Activated CD4-positive, alpha-beta memory T cell treated with anti-CD3 and anti-CD28 coated beads for 36 hours (primary cell): ENCODE data around the gene TSPAN11. TPM values are rescaled to one million over a fixed set of nuclear protein-coding genes. Genes with fewer than 3 reads are reported as not detected.

Experiments used
- CTCF ChIA-PET: fragments of 350-600 bp; sonication (Branson Sonifier 250); formaldehyde crosslinking; loops from one replicate; lab custom pipeline; 2021; ENCODE audit warnings: antibody characterized with exemption, inconsistent platforms; lab: Charles Lee
- POLR2A ChIA-PET: fragments of 350-600 bp; sonication (Branson Sonifier 250); formaldehyde crosslinking; loops from one replicate; lab custom pipeline; 2021; ENCODE audit warnings: antibody characterized with exemption; lab: Charles Lee
- DNase-seq: peaks from one replicate; pipeline ENCODE4 v3.0.0-alpha.2; 2020
- H3K27ac Mint-ChIP-seq: one replicate; pipeline ENCODE4 v1.8.0; 2021; ENCODE audit warnings: mixed read lengths
- H3K27me3 Mint-ChIP-seq: one replicate; pipeline ENCODE4 v1.8.0; 2021; ENCODE audit warnings: mixed read lengths
- H3K36me3 Mint-ChIP-seq: one replicate; pipeline ENCODE4 v1.8.0; 2021; ENCODE audit warnings: mixed read lengths
- H3K4me1 Mint-ChIP-seq: one replicate; pipeline ENCODE4 v1.8.0; 2021; ENCODE audit warnings: low read depth, mixed read lengths
- H3K4me3 Mint-ChIP-seq: one replicate; pipeline ENCODE4 v1.8.0; 2021; ENCODE audit warnings: mild to moderate bottlenecking, mixed read lengths
- H3K9me3 Mint-ChIP-seq: one replicate; pipeline ENCODE4 v1.8.0; 2021; ENCODE audit warnings: mixed read lengths
- intact Hi-C: fragments of 100-400 bp; cut with micrococcal nuclease; formaldehyde crosslinking; loops from one replicate; pipeline ENCODE4 v1.15.1; 2023
- total RNA-seq, 2 experiments: library from RNA; stranded (reverse); gene quantifications; one replicate each; pipeline ENCODE4 v1.2.3, GENCODE V29; 2021

TSPAN11 gene
- total RNA-seq, 2 experiments from 2014 or later: not detected

- no peaks in the 10 kb centered on the region for H3K9me3 Mint-ChIP-seq
- intact Hi-C loops: no loop called here
- H3K27me3 Mint-ChIP-seq: peaks cover 9% of the 10 kb centered on the region
- H3K4me1 Mint-ChIP-seq: no peaks in the 10 kb centered on the region
- H3K27ac Mint-ChIP-seq: no peak overlapping the region
- no peak overlapping the region for H3K4me3 Mint-ChIP-seq
- H3K36me3 Mint-ChIP-seq: no peaks in the 10 kb centered on the region
- no peak for DNase-seq
- ChIA-PET CTCF (no interaction called here), POLR2A (no interaction called here)
Observed at GRCh38 chr12:30965613-30965985, 39.1 kb downstream of the TSPAN11 start.

GRCh38 chr12:30967026-30967425, 40.5 kb downstream of the TSPAN11 start:
- H3K9me3 Mint-ChIP-seq: no peaks in the 10 kb centered on the region
- no peaks in the 10 kb centered on the region for H3K4me1 Mint-ChIP-seq
- ChIA-PET CTCF (no interaction called here), POLR2A (no interaction called here)
- H3K27me3 Mint-ChIP-seq: peaks cover 7% of the 10 kb centered on the region
- H3K27ac Mint-ChIP-seq: no peak overlapping the region
- H3K4me3 Mint-ChIP-seq: no peak overlapping the region
- DNase-seq: no peak
- intact Hi-C loops: no loop called here
- no peaks in the 10 kb centered on the region for H3K36me3 Mint-ChIP-seq

GRCh38 chr12:30968211-30968610, 41.7 kb downstream of the TSPAN11 start:
- ChIA-PET POLR2A (no interaction called here), CTCF (no interaction called here)
- H3K27me3 Mint-ChIP-seq: peaks cover 6% of the 10 kb centered on the region
- H3K9me3 Mint-ChIP-seq: no peaks in the 10 kb centered on the region
- no peak overlapping the region for H3K4me3 Mint-ChIP-seq
- H3K36me3 Mint-ChIP-seq: no peaks in the 10 kb centered on the region
- no peak overlapping the region for H3K27ac Mint-ChIP-seq
- intact Hi-C loops: no loop called here
- no peaks in the 10 kb centered on the region for H3K4me1 Mint-ChIP-seq
- no peak for DNase-seq

GRCh38 chr12:30969006-30969405, 42.5 kb downstream of the TSPAN11 start:
- intact Hi-C loops: no loop called here
- no peaks in the 10 kb centered on the region for H3K36me3 Mint-ChIP-seq
- H3K4me3 Mint-ChIP-seq: no peak overlapping the region
- no peaks in the 10 kb centered on the region for H3K4me1 Mint-ChIP-seq
- DNase-seq: no peak
- ChIA-PET CTCF (no interaction called here), POLR2A (no interaction called here)
- no peaks in the 10 kb centered on the region for H3K9me3 Mint-ChIP-seq
- peaks cover 6% of the 10 kb centered on the region for H3K27me3 Mint-ChIP-seq
- H3K27ac Mint-ChIP-seq: no peak overlapping the region

GRCh38 chr12:30969606-30970395, 43.3 kb downstream of the TSPAN11 start:
- POLR2A ChIA-PET: no interaction called here
- DNase-seq: no peak
- CTCF ChIA-PET: no interaction called here
- Mint-ChIP-seq H3K27me3 (peaks cover 6% of the 10 kb centered on the region), H3K27ac (no peak overlapping the region), H3K4me3 (no peak overlapping the region), H3K9me3 (no peaks in the 10 kb centered on the region), H3K4me1 (no peaks in the 10 kb centered on the region), H3K36me3 (no peaks in the 10 kb centered on the region)
- intact Hi-C loops: no loop called here

- ChIA-PET POLR2A (no interaction called here), CTCF (interaction anchor here (0.7 to 0.9 kb wide), 2 partner anchors 120 to 148 kb away, joined by 3 to 4 read pairs; no protein-coding TSS in a partner anchor)
- H3K27me3 Mint-ChIP-seq: peaks cover 6% of the 10 kb centered on the region
- H3K27ac Mint-ChIP-seq: no peak overlapping the region
- intact Hi-C loops: no loop called here
- no peak for DNase-seq
- no peaks in the 10 kb centered on the region for H3K4me1 Mint-ChIP-seq
- no peaks in the 10 kb centered on the region for H3K36me3 Mint-ChIP-seq
- H3K9me3 Mint-ChIP-seq: no peaks in the 10 kb centered on the region
- no peak overlapping the region for H3K4me3 Mint-ChIP-seq
Observed at GRCh38 chr12:30970559-30971197, 44.1 kb downstream of the TSPAN11 start.

GRCh38 chr12:30972035-30972434, 45.5 kb downstream of the TSPAN11 start:
- H3K9me3 Mint-ChIP-seq: no peaks in the 10 kb centered on the region
- CTCF ChIA-PET: interaction anchor here (0.9 kb wide), 1 partner anchor 1453 kb away, joined by 3 read pairs; no protein-coding TSS in a partner anchor

GRCh38 chr12:30973175-30973574, 46.6 kb downstream of the TSPAN11 start:
- Mint-ChIP-seq H3K27ac (no peak overlapping the region), H3K4me3 (no peak overlapping the region), H3K36me3 (no peaks in the 10 kb centered on the region), H3K4me1 (no peaks in the 10 kb centered on the region), H3K9me3 (no peaks in the 10 kb centered on the region), H3K27me3 (peaks cover 6% of the 10 kb centered on the region)
- intact Hi-C loops: no loop called here
- ChIA-PET CTCF (interaction anchor here (0.9 kb wide), 1 partner anchor 1454 kb away, joined by 3 read pairs; no protein-coding TSS in a partner anchor), POLR2A (no interaction called here)
- no peak for DNase-seq

More at GRCh38 chr12:30972035-30972434, 45.5 kb downstream of the TSPAN11 start:
- POLR2A ChIA-PET: no interaction called here
- DNase-seq: no peak
- intact Hi-C loops: no loop called here
- no peak overlapping the region for H3K27ac Mint-ChIP-seq
- H3K36me3 Mint-ChIP-seq: no peaks in the 10 kb centered on the region
- H3K4me3 Mint-ChIP-seq: no peak overlapping the region
- peaks cover 6% of the 10 kb centered on the region for H3K27me3 Mint-ChIP-seq
- H3K4me1 Mint-ChIP-seq: no peaks in the 10 kb centered on the region

GRCh38 chr12:30973830-30974229, 47.3 kb downstream of the TSPAN11 start:
- CTCF ChIA-PET: no interaction called here
- intact Hi-C loops: no loop called here
- no peak overlapping the region for H3K27ac Mint-ChIP-seq

GRCh38 chr12:30974746-30975500, 48.4 kb downstream of the TSPAN11 start:
- no peaks in the 10 kb centered on the region for H3K4me1 Mint-ChIP-seq
- H3K36me3 Mint-ChIP-seq: no peaks in the 10 kb centered on the region
- POLR2A ChIA-PET: no interaction called here
- peaks cover 6% of the 10 kb centered on the region for H3K27me3 Mint-ChIP-seq
- no peak overlapping the region for H3K4me3 Mint-ChIP-seq
- intact Hi-C loops: no loop called here
- no peaks in the 10 kb centered on the region for H3K9me3 Mint-ChIP-seq
- no peak overlapping the region for H3K27ac Mint-ChIP-seq
- CTCF ChIA-PET: no interaction called here
- no peak for DNase-seq

More at GRCh38 chr12:30973830-30974229, 47.3 kb downstream of the TSPAN11 start:
- DNase-seq: no peak
- Mint-ChIP-seq H3K36me3 (no peaks in the 10 kb centered on the region), H3K9me3 (no peaks in the 10 kb centered on the region), H3K4me3 (no peak overlapping the region), H3K27me3 (peaks cover 6% of the 10 kb centered on the region), H3K4me1 (no peaks in the 10 kb centered on the region)
- POLR2A ChIA-PET: no interaction called here

GRCh38 chr12:30975581-30975980, 49.0 kb downstream of the TSPAN11 start:
- H3K27me3 Mint-ChIP-seq: peaks cover 3% of the 10 kb centered on the region
- ChIA-PET CTCF (no interaction called here), POLR2A (no interaction called here)
- DNase-seq: no peak
- H3K4me1 Mint-ChIP-seq: no peaks in the 10 kb centered on the region
- H3K27ac Mint-ChIP-seq: no peak overlapping the region
- intact Hi-C loops: no loop called here
- H3K9me3 Mint-ChIP-seq: no peaks in the 10 kb centered on the region
- no peak overlapping the region for H3K4me3 Mint-ChIP-seq
- H3K36me3 Mint-ChIP-seq: no peaks in the 10 kb centered on the region

- intact Hi-C loops: no loop called here
- H3K9me3 Mint-ChIP-seq: no peaks in the 10 kb centered on the region
- no peaks in the 10 kb centered on the region for H3K4me1 Mint-ChIP-seq
- POLR2A ChIA-PET: no interaction called here
- no peak overlapping the region for H3K27ac Mint-ChIP-seq
- no peaks in the 10 kb centered on the region for H3K36me3 Mint-ChIP-seq
- no peak overlapping the region for H3K4me3 Mint-ChIP-seq
- CTCF ChIA-PET: no interaction called here
- no peak for DNase-seq
- peaks cover 3% of the 10 kb centered on the region for H3K27me3 Mint-ChIP-seq
Observed at GRCh38 chr12:30976206-30976605, 49.7 kb downstream of the TSPAN11 start.
